Ovary (tissue), 9 donors: ENCODE data around the gene TRAF1. TPM values are rescaled to one million over a fixed set of nuclear protein-coding genes. Genes with fewer than 3 reads are reported as not detected.

ENCODE experiments used
- DNase-seq, 5 donors: peaks; one replicate each; pipeline ENCODE4 v3.0.0-alpha.2; 2019 to 2020
- H3K27ac ChIP-seq, 2 donors: fragments of 200-600 bp; one replicate each; pipeline versions ENCODE4 v1.5.1 to v1.8.0; 2019 to 2022
- H3K27me3 ChIP-seq: fragments of 200-600 bp; one replicate; pipeline ENCODE4 v1.8.0; 2022
- H3K36me3 ChIP-seq: fragments of 200-600 bp; sonication (generic); one replicate; pipeline ENCODE4 v1.5.1; 2019
- H3K4me1 ChIP-seq: one replicate; pipeline ENCODE4 v1.8.1; 2013; ENCODE audit warnings: mild to moderate bottlenecking, moderate library complexity; ENCODE audit not compliant: insufficient read depth
- H3K4me3 ChIP-seq: fragments of 200-600 bp; sonication (generic); one replicate; pipeline ENCODE4 v1.5.1; 2017
- H3K9me3 ChIP-seq, 2 donors: fragments of 200-600 bp in 1 of 2; sonication (generic) in 1 of 2; one replicate each; pipeline versions ENCODE4 v1.5.1 to v1.8.1; 2013 to 2019; ENCODE audit warnings: mild to moderate bottlenecking in 1 of 2, moderate library complexity in 1 of 2
- EP300 ChIP-seq: sonication (generic); formaldehyde crosslinking; IDR thresholded peaks from one replicate; pipeline ENCODE4 v1.6.1; 2017; ENCODE audit warnings: antibody characterized with exemption
- POLR2A ChIP-seq: fragments of 450-650 bp; IDR thresholded peaks from one replicate; pipeline ENCODE4 v1.6.1; 2017; ENCODE audit warnings: antibody characterized with exemption, mild to moderate bottlenecking, moderate library complexity
- WGBS, 3 donors: extraction: QIAGEN DNeasy Blood & Tissue Kit in 1 of 3; methylation state at CpG; one replicate each; pipeline versions ENCODE4 v1.1.5 to v1.1.7; 2013 to 2017; 5-methylcytosine and 5-hydroxymethylcytosine counted together
- intact Hi-C, 4 donors: fragments of 100-400 bp; cut with DNase I; formaldehyde crosslinking; loops; one replicate each; pipeline versions ENCODE4 v1.11.0 to v1.15.1; 2022 to 2023
- polyA plus RNA-seq, 2 donors: library from polyadenylated mRNA; stranded (reverse); fragments of 200-250 nt in 1 of 2; fragments of 350-450 nt in 1 of 2; fragmentation: Illumina TruSeq in 1 of 2; extraction: RNeasy Lipid Tissue Mini Kit (QIAGEN cat#74804) in 1 of 2; gene quantifications; one replicate each; pipeline ENCODE4 v1.2.3, GENCODE V29; 2013 to 2014
- total RNA-seq, 7 donors: library from RNA; depleted of rRNA in 2 of 7; stranded (reverse); fragments of >200 nt in 2 of 7; fragmentation: NEBNext Ultra II Directional in 3 of 7; extraction: Animal tissue kit (Norgen Biotek cat#: 25700) in 3 of 7; gene quantifications; one replicate each; pipeline versions ENCODE4 v1.1.0 to v1.2.4, GENCODE V29; 2016 to 2023
- TF ChIP-seq, protein P1 (sequence below), 3 donors: fragments of 450-650 bp in 2 of 3; fragments of 200-600 bp in 1 of 3; IDR thresholded peaks; one replicate each; pipeline versions ENCODE4 v1.5.1 to v1.8.0; 2016 to 2022; ENCODE audit warnings: antibody characterized with exemption in 3 of 3, mild to moderate bottlenecking in 1 of 3
- donor health status: DM: no; HTN: no; CAD: no; lungs with moderate emphysema.
- donor health status: DM: no; HTN: no; CAD: no.
- donor health status: Bipolar disorder and iron deficiency.
- donor health status: DM: yes; HTN: yes; CAD: no.
- donor health status: DM: no; HTN: no; CAD: no.
- donor health status: DM: yes; HTN: yes; CAD: no.

The TRAF1 gene
- total and polyA plus RNA-seq, 9 donors, result 4.1 to 9.4 (median 5.5) TPM

DNA sequence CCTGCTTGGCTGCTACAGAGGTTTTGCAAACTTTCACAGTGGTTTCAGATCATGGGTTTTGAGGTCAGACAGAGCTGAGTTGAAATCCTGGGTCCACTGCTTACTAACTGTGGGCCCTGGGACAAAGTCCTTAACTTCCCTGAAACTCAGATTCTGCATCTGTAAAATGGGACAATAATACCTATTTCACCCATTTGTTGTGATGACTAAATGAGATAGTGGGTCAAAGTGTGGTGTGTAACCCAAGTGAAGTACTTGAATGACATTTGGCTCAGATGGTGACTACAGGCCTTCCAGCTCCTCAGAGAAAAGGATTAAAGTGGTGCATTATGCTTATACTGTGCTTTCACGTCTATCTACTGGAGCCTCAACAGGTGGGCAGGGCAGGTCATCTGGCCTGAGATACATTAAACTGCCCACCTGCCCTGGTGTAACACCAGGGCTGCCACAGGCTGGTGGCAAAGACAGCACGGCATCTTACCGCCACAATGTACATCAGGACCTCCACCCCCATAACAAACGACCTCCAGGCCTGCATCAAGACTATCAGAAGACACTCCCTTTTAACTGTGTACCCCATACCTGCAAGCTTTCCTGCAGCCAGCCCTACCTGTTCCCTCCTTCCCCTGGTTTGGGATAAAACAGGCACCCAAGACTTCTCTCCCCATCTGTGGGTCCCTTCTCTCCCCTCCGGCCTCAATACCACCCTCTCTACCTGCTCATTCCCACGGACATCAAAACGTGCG is 846 bp upstream of the TRAF1 start:
- Histone ChIP-seq H3K27ac (no peak overlapping the region), H3K36me3 (no peaks in the 10 kb centered on the region), H3K4me3 (no peak overlapping the region), H3K9me3 (no peaks in the 10 kb centered on the region), H3K4me1 (peaks cover 12% of the 10 kb centered on the region), H3K27me3 (no peaks in the 10 kb centered on the region)
- intact Hi-C loops, result no loop called here
- DNase-seq, result no peak
- no peak for TF ChIP-seq POLR2A
- TF ChIP-seq, protein P1, sequence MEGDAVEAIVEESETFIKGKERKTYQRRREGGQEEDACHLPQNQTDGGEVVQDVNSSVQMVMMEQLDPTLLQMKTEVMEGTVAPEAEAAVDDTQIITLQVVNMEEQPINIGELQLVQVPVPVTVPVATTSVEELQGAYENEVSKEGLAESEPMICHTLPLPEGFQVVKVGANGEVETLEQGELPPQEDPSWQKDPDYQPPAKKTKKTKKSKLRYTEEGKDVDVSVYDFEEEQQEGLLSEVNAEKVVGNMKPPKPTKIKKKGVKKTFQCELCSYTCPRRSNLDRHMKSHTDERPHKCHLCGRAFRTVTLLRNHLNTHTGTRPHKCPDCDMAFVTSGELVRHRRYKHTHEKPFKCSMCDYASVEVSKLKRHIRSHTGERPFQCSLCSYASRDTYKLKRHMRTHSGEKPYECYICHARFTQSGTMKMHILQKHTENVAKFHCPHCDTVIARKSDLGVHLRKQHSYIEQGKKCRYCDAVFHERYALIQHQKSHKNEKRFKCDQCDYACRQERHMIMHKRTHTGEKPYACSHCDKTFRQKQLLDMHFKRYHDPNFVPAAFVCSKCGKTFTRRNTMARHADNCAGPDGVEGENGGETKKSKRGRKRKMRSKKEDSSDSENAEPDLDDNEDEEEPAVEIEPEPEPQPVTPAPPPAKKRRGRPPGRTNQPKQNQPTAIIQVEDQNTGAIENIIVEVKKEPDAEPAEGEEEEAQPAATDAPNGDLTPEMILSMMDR (IDR thresholded peaks at IDR 0.05), result no peak
- TF ChIP-seq EP300, result no peak
- WGBS, 3 donors, result 59 to 67% (median 65%) methylated on average over 7 to 8 of the region's 8 CpGs

DNA sequence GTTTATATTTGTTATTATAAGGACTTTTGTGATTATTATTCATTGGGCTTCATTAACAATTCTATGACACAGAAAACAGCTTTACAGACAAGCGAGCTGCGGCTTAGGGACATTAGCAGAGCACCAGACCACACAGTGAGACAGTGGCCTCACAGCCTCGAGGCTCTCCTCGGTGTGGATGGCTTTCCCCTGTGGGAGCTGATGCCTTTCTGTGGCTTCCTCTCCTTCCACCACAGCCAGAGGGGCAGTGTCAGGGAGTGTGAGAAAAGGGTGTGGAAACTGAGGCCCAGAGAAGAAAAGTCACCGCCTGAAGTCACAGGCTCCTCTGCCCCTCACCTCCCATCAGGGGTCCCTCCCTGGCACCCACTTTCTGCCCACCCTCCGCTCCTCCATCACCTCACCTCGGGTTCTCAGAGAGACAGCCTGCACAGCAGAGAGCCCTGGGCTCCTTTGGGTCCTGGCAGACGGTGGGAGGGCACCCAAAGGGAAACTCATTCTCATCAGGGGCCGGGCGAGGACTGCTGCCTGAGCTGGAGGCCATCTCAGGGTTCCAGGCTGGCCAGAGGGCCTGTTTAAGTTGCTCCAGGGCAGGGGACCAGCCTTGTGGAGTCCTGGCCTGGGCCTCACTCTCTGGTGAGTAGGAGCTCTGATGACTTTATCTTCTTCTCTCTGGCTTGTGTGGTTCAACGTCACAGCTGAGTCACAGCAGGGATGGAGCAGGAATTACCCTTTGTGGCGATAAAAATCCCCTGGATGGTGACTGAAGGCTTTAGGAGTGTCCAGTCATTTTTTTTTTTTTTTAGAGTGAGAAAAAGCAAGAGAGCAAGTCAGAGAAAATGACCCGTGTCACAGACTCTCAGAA is 830 bp downstream of the TRAF1 start:
- Histone ChIP-seq H3K27me3 (no peaks in the 10 kb centered on the region), H3K27ac (no peak overlapping the region), H3K4me1 (peaks cover 2% of the 10 kb centered on the region), H3K36me3 (no peaks in the 10 kb centered on the region), H3K9me3 (no peaks in the 10 kb centered on the region), H3K4me3 (no peak overlapping the region)
- intact Hi-C loops, result no loop called here
- peak in 1 of 5 donors; percentile 29 for DNase-seq
- TF ChIP-seq, protein P1 (IDR thresholded peaks at IDR 0.05), result no peak
- TF ChIP-seq POLR2A (no peak), EP300 (no peak)
- WGBS, 3 donors, result 75 to 78% (median 75%) methylated on average over 13 of the region's 13 CpGs

DNA sequence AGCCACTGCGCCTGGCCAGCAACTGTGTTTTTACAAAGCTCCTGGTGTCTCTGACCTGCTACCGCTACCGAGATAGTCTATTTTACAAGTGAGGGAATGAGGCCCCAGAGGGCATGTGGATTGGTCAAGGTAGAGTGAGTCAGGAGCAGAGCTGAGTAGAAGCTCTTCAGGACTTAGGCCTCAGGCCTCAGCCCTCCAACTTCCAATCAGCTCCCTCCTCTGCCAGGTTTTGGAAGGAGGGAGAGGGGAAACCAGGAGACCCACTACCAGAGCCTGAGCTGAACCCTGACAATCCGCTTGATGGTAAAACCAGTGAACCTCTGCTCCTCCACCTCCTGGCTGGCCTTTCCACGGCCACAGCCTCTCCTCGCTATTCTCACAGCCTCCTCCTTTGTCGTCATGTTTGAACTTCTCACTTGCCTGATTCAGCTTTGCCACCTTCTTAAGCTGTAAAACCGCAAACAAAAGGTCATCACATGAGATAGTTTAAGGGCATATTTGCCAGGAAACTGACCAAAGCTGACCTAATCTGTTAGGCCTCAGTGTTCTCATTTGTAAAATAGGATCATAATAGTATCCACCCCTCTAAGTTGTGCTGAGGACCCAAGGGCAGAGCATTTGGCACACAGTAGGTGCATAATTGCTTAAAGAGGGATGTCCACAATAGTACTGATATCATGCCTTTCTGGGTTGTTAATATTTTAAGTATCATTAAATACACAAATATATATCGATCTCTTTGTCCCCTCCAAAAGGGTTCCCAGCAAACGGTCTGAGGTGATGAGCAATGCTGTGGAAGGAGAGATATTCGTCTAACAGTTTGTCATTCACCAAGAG is 1.7 kb downstream of the TRAF1 start:
- intact Hi-C loops, result loop anchor here in 1 of 4 donors (5.0 kb wide), 1 partner anchor 48 kb away; the partner anchor contains the start of gene PHF19
- no peak overlapping the region for H3K27ac ChIP-seq
- H3K9me3 ChIP-seq, result no peaks in the 10 kb centered on the region
- TF ChIP-seq EP300, result no peak
- no peak for TF ChIP-seq POLR2A
- TF ChIP-seq, protein P1 (IDR thresholded peaks at IDR 0.05), result no peak
- no peaks in the 10 kb centered on the region for H3K27me3 ChIP-seq
- WGBS, 3 donors, result 83 to 85% (median 85%) methylated on average over 11 of the region's 11 CpGs
- DNase-seq, result peak in 1 of 5 donors; percentile 21
- H3K4me1 ChIP-seq, result peaks cover 2% of the 10 kb centered on the region
- no peak overlapping the region for H3K4me3 ChIP-seq
- H3K36me3 ChIP-seq, result no peaks in the 10 kb centered on the region
